K562 (cell line): Measurements from ENCODE around the gene ANO4. TPM values are rescaled to one million over a fixed set of nuclear protein-coding genes. Genes with fewer than 3 reads are reported as not detected.

Experiments
- ATAC-seq: fragments of 200-7000 bp; cut with Tn5 transposase; 3 replicates; pipeline ENCODE4 v1.9.1; 2020; ENCODE audit warnings: moderate library complexity
- BruUV-seq: library from RNA; stranded (reverse); fragments of 400-500 nt; replicated peaks from 2 replicates; lab custom pipeline; 2021; lab: Mats Ljungman, UMichigan
- CTCF ChIA-PET: fragments of 300-600 bp; formaldehyde crosslinking; extraction: SDS; loops from one replicate; lab custom pipeline; 2021; ENCODE audit warnings: low intra/inter-chr PET ratio; lab: Yijun Ruan, JAX
- POLR2A ChIA-PET: fragments of 300-600, 350-650 bp; sonication (Branson Sonifier 250); formaldehyde crosslinking; extraction: SDS; loops from one replicate; lab custom pipeline; 2021; ENCODE audit warnings: antibody characterized with exemption, inconsistent platforms; lab: Yijun Ruan, JAX
- DNase-seq, 4 experiments: peaks; one replicate each; pipeline versions ENCODE4 v3.0.0 to v3.0.0-alpha.2; 2011 to 2018; ENCODE audit warnings: low spot score in 3 of 4, mixed read lengths in 3 of 4; ENCODE audit errors: extremely low read depth in 1 of 4
- FAIRE-seq: peaks from 2 replicates; lab custom pipeline; 2011; peaks lifted over from hg19 to GRCh38; lab: Jason Lieb, UNC
- H2AFZ ChIP-seq: 2 replicates; pipeline ENCODE4 v1.6.0; 2011; ENCODE audit warnings: low read depth, low read length, control low read depth, inconsistent platforms
- H3K27ac ChIP-seq: fragments of 200-600 bp; 3 replicates; pipeline ENCODE4 v1.8.0; 2011; ENCODE audit warnings: low read depth, mild to moderate bottlenecking, control low read depth, inconsistent platforms, low read length, moderate library complexity, mixed read lengths; ENCODE audit errors: extremely low read depth
- H3K27me3 ChIP-seq, 2 experiments: fragments of 300-600 bp in 1 of 2; 2 replicates in 1 of 2; 3 replicates in 1 of 2; pipeline versions ENCODE4 v1.6.0 to v1.8.0; 2011; ENCODE audit warnings: inconsistent platforms in 2 of 2, low read length in 2 of 2, mild to moderate bottlenecking in 1 of 2, mixed read lengths in 1 of 2, moderate library complexity in 1 of 2; ENCODE audit not compliant: control insufficient read depth in 2 of 2, insufficient read depth in 2 of 2
- H3K36me3 ChIP-seq: fragments of 300-600 bp; 3 replicates; pipeline ENCODE4 v1.8.0; 2011; ENCODE audit warnings: mild to moderate bottlenecking, low read length, inconsistent platforms; ENCODE audit not compliant: control insufficient read depth, insufficient read depth
- H3K4me1 ChIP-seq, 2 experiments: fragments of 200-600 bp in 1 of 2; replicated peaks in 1 of 2; 2 replicates in 1 of 2; 3 replicates in 1 of 2; pipeline versions ENCODE4 v1.5.1 to v1.8.0; 2011; ENCODE audit warnings: inconsistent platforms in 2 of 2, low read length in 2 of 2, mild to moderate bottlenecking in 1 of 2, mixed read lengths in 1 of 2, moderate library complexity in 1 of 2; ENCODE audit not compliant: control insufficient read depth in 2 of 2, insufficient read depth in 2 of 2
- H3K4me2 ChIP-seq: 2 replicates; pipeline ENCODE4 v1.6.1; 2011; ENCODE audit warnings: low read length, control low read depth, inconsistent platforms, mixed read lengths; ENCODE audit not compliant: insufficient read depth
- H3K4me3 ChIP-seq: fragments of 200-600 bp; sonication (generic), shearing (Covaris generic); 2 replicates; pipeline ENCODE4 v1.5.1; 2016; ENCODE audit warnings: control low read depth, inconsistent platforms
- H3K79me2 ChIP-seq: fragments of 200-600 bp; 3 replicates; pipeline ENCODE4 v1.8.0; 2011; ENCODE audit warnings: low read length, inconsistent platforms; ENCODE audit not compliant: control insufficient read depth, insufficient read depth
- H3K9ac ChIP-seq, 2 experiments: 2 replicates each; pipeline versions ENCODE4 v1.6.0 to v1.6.1; 2011; ENCODE audit warnings: low read depth in 2 of 2, low read length in 2 of 2, control low read depth in 1 of 2, inconsistent platforms in 1 of 2, mild to moderate bottlenecking in 1 of 2, mixed read lengths in 1 of 2; ENCODE audit not compliant: insufficient read depth in 1 of 2
- H3K9me1 ChIP-seq: one replicate; pipeline ENCODE4 v1.6.0; 2011; ENCODE audit warnings: inconsistent platforms, mild to moderate bottlenecking, low read length, moderate library complexity; ENCODE audit not compliant: control insufficient read depth, insufficient read depth
- H3K9me3 ChIP-seq: replicated peaks from 2 replicates; pipeline ENCODE4 v1.5.1; 2011; ENCODE audit warnings: low read depth, low read length, inconsistent platforms; ENCODE audit not compliant: control insufficient read depth, insufficient read depth
- H4K20me1 ChIP-seq: replicated peaks from 2 replicates; pipeline ENCODE4 v1.6.1; 2011; ENCODE audit warnings: low read length, inconsistent platforms, mixed read lengths; ENCODE audit not compliant: control insufficient read depth, insufficient read depth
- CTCFL ChIP-seq: IDR thresholded peaks from 2 replicates; pipeline ENCODE4 v1.6.1; 2011; ENCODE audit warnings: borderline replicate concordance, low read depth, mild to moderate bottlenecking, moderate library complexity, low read length; ENCODE audit not compliant: insufficient read depth, poor library complexity, severe bottlenecking
- ELF1 ChIP-seq: fragments of 200-800 bp; sonication (Bioruptor generic); IDR thresholded peaks from 2 replicates; pipeline ENCODE4 v1.6.1; 2016; ENCODE audit warnings: missing genetic modification characterization, missing compliant biosample characterization
- ESRRB ChIP-seq: fragments of 250-450 bp; sonication (Bioruptor Pico); IDR thresholded peaks from 2 replicates; pipeline ENCODE4 v1.5.0; 2020; ENCODE audit warnings: mild to moderate bottlenecking, moderate library complexity, borderline replicate concordance
- GTF2A2 ChIP-seq: IDR thresholded peaks from 2 replicates; pipeline ENCODE4 v1.6.1; 2016; ENCODE audit warnings: mild to moderate bottlenecking, missing genetic modification characterization, missing compliant biosample characterization
- HNRNPUL1 ChIP-seq: fragments of 200-400 bp; formaldehyde crosslinking; IDR thresholded peaks from 2 replicates; pipeline ENCODE4 v1.6.1; 2017; ENCODE audit warnings: low read length
- HSF4 ChIP-seq: fragments of 250-450 bp; sonication (Bioruptor Pico); IDR thresholded peaks from 2 replicates; pipeline ENCODE4 v2.1.2; 2022; ENCODE audit warnings: mild to moderate bottlenecking, moderate library complexity, borderline replicate concordance
- MECOM ChIP-seq: fragments of 250-450 bp; sonication (Bioruptor Pico); IDR thresholded peaks from 2 replicates; pipeline ENCODE4 v1.8.0; 2022; ENCODE audit warnings: inconsistent platforms
- NEUROD1 ChIP-seq: fragments of 150-350 bp; IDR thresholded peaks from 2 replicates; pipeline ENCODE4 v1.6.1; 2014; ENCODE audit warnings: borderline replicate concordance, low read length, low read depth; ENCODE audit not compliant: partially characterized antibody
- POLR3G ChIP-seq: IDR thresholded peaks from 2 replicates; pipeline ENCODE4 v1.6.1; 2011; ENCODE audit not compliant: insufficient read length, insufficient replicate concordance; ENCODE audit errors: extremely low read depth
- RFX1 ChIP-seq: fragments of 450-650 bp; IDR thresholded peaks from 2 replicates; pipeline ENCODE4 v1.6.1; 2016; ENCODE audit warnings: mild to moderate bottlenecking, moderate library complexity
- SAFB2 ChIP-seq: fragments of 200-400 bp; formaldehyde crosslinking; IDR thresholded peaks from 2 replicates; pipeline ENCODE4 v1.6.1; 2018; ENCODE audit warnings: borderline replicate concordance, low read length, low read depth, moderate library complexity; ENCODE audit not compliant: severe bottlenecking
- SIX5 ChIP-seq, 2 experiments: IDR thresholded peaks; 2 replicates each; pipeline ENCODE4 v1.6.1; 2011; ENCODE audit warnings: low read length in 2 of 2, borderline replicate concordance in 1 of 2, low read depth in 1 of 2, mild to moderate bottlenecking in 1 of 2, moderate library complexity in 1 of 2; ENCODE audit not compliant: insufficient read depth in 1 of 2
- TAF9B ChIP-seq: fragments of 450-650 bp; IDR thresholded peaks from 2 replicates; pipeline ENCODE4 v1.6.1; 2018; ENCODE audit warnings: mild to moderate bottlenecking; ENCODE audit not compliant: partially characterized antibody
- TGIF2 ChIP-seq: sonication (generic); formaldehyde crosslinking; IDR thresholded peaks from 2 replicates; pipeline ENCODE4 v1.8.1; 2022; ENCODE audit warnings: mild to moderate bottlenecking, missing genetic modification reagents, moderate library complexity
- WGBS: fragments of 100-300 bp; shearing (Covaris generic); methylation state at CpG from one replicate; pipeline ENCODE4 v1.1.6; 2016; ENCODE audit warnings: low coverage, mixed read lengths; ENCODE audit not compliant: insufficient coverage; ENCODE audit errors: missing lambda C conversion rate; 5-methylcytosine and 5-hydroxymethylcytosine counted together
- in situ Hi-C: fragments of 300-500 bp; cut with MboI; formaldehyde crosslinking; loops from 4 replicates; pipeline ENCODE4 v1.15.0; 2018; ENCODE audit warnings: inconsistent platforms, mixed read lengths
- intact Hi-C: fragments of 100-400 bp; cut with micrococcal nuclease; formaldehyde crosslinking; loops from 2 replicates; pipeline ENCODE4 v1.14.2; 2022
- polyA plus RNA-seq, 8 experiments: library from polyadenylated mRNA; depleted of rRNA in 4 of 8; stranded (reverse) in 5 of 8; unstranded in 3 of 8; fragments of >200 nt; fragmentation: Nextera tagmentation in 2 of 8; fragmentation: Illumina TruSeq in 1 of 8; extraction: Ambion mirVana in 2 of 8; extraction: Trizol in 1 of 8; gene quantifications; 2 replicates each; pipeline versions ENCODE4 v1.2.1 to v1.2.3, GENCODE V29; 2011 to 2014; ENCODE audit warnings: inconsistent platforms in 1 of 8, missing spikeins in 1 of 8
- total RNA-seq, 7 experiments: library from RNA; depleted of rRNA in 6 of 7; stranded (reverse); fragments of >200 nt in 6 of 7; fragmentation: Illumina TruSeq in 2 of 7; extraction: Trizol in 2 of 7; gene quantifications; 2 replicates each; pipeline versions ENCODE4 v1.2.1 to v1.2.3, GENCODE V29; 2011 to 2021; ENCODE audit warnings: low replicate concordance in 1 of 7

The ANO4 gene
- total and polyA plus RNA-seq, 9 of the 15 experiments (the other 6 are each of a cell fraction or from before 2014, with no cell fraction given), result not detected

GRCh38 chr12:101027816-101028215 is 233.2 kb downstream of the ANO4 start:
- FAIRE-seq, result no peak
- TF ChIP-seq SAFB2 (no peak), POLR3G (no peak), RFX1 (no peak), TGIF2 (no peak), HSF4 (no peak)
- POLR2A ChIA-PET, result no interaction called here

GRCh38 chr12:101038289-101038871 is 243.8 kb downstream of the ANO4 start:
- Histone ChIP-seq H2AFZ (no peak overlapping the region), H3K9ac (no peak overlapping the region), H3K27me3 (no peaks in the 10 kb centered on the region), H3K36me3 (no peaks in the 10 kb centered on the region), H3K4me1 (no peaks in the 10 kb centered on the region), H3K9me1 (no peaks in the 10 kb centered on the region), H3K27ac (no peak overlapping the region), H3K79me2 (no peaks in the 10 kb centered on the region), H4K20me1 (no peaks in the 10 kb centered on the region), H3K9me3 (no peaks in the 10 kb centered on the region), H3K4me3 (no peak overlapping the region), H3K4me2 (no peak overlapping the region)
- intact Hi-C loops, result no loop called here
- FAIRE-seq, result no peak
- 0% methylated on average over 2 of the region's 2 CpGs for WGBS
- CTCF ChIA-PET, result no interaction called here
- ATAC-seq, result no peak
- POLR2A ChIA-PET, result no interaction called here
- DNase-seq, result no peak
- in situ Hi-C loops, result no loop called here
- no TSS peak for BruUV-seq
- TF ChIP-seq HNRNPUL1 (no peak), ESRRB (CRISPR knock-in tag) (no peak), NEUROD1 (no peak), GTF2A2 (tag) (no peak), SIX5 (IDR thresholded peaks at IDR 0.05; ENCODE audit: borderline replicate concordance in 1 of 2, insufficient read depth in 1 of 2, low read depth in 1 of 2, low read length in 2 of 2) (no peak), CTCFL (no peak), TAF9B (no peak), MECOM (CRISPR knock-in tag) (no peak), ELF1 (no peak)

More at GRCh38 chr12:101027816-101028215, 233.2 kb downstream of the ANO4 start:
- WGBS, result 4% methylated on average over 4 of the region's 4 CpGs
- no peaks in the 10 kb centered on the region for H3K79me2 ChIP-seq
- H3K36me3 ChIP-seq, result no peaks in the 10 kb centered on the region
- H2AFZ ChIP-seq, result no peak overlapping the region
- no peak for ATAC-seq
- no peaks in the 10 kb centered on the region for H3K9me3 ChIP-seq
- H3K4me1 ChIP-seq, result no peaks in the 10 kb centered on the region
- H3K27ac ChIP-seq, result no peak overlapping the region
- CTCF ChIA-PET, result no interaction called here
- no peak overlapping the region for H3K4me2 ChIP-seq
- H4K20me1 ChIP-seq, result no peaks in the 10 kb centered on the region
- no TSS peak for BruUV-seq
- H3K27me3 ChIP-seq, result no peaks in the 10 kb centered on the region
- no peaks in the 10 kb centered on the region for H3K9me1 ChIP-seq
- in situ Hi-C loops, result no loop called here
- H3K4me3 ChIP-seq, result no peak overlapping the region
- DNase-seq, result no peak
- H3K9ac ChIP-seq, result no peak overlapping the region
- intact Hi-C loops, result no loop called here
